ENCODE results near the gene RAB14. TPM values are rescaled to one million over a fixed set of nuclear protein-coding genes. Genes with fewer than 3 reads are reported as not detected.
A peak's percentile ranks its signal among the peaks of the same experiment; 100 is the strongest.

RAB14 gene
- total RNA-seq, 1 experiment from 2014 or later = 49.5 TPM

DNA sequence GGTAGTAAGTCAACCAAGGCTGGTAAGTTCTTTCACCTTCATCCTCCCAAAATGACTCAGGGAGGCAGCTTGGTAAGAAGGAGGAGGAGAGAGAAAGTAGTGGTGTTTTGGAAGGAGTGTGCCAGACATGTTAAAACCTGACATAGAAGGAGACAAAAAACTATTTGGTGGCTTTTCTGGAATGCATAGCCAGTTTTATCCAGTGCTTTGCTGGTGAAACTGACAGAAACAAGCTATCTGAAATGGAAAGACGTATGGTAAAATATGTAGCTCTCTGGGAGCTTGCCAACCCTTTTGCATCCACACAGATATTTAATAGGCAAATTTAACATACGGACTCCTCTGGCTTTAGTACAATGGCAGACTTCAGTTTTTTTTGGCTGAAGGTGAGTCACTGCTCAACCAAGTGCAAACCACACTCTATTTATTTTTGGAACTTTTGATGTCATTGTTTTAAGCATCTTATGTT is 45.4 kb downstream of the RAB14 start:
- Histone ChIP-seq H3K36me3 (ENCODE audit: insufficient read depth, low read length) (peaks cover 69% of the 10 kb centered on the region), H4K20me1 (ENCODE audit: insufficient read depth, low read depth, low read length) (no peaks in the 10 kb centered on the region), H3K4me3 (ENCODE audit: low read length) (peak overlapping the region; percentile 52), H3K79me2 (ENCODE audit: low read length) (peaks cover 42% of the 10 kb centered on the region), H3K9me2 (replicated peaks; ENCODE audit: insufficient read depth, low read length) (no peaks in the 10 kb centered on the region), H3K9me3 (ENCODE audit: low read length) (no peaks in the 10 kb centered on the region), H2AFZ (ENCODE audit: low read length) (no peak overlapping the region), H3K9ac (ENCODE audit: low read length) (peak overlapping the region; percentile 68), H3K4me2 (ENCODE audit: low read depth, low read length, poor library complexity, severe bottlenecking) (peak overlapping the region; percentile 75), H3K27ac (ENCODE audit: low read length) (peak overlapping the region; percentile 93), H3K4me1 (ENCODE audit: low read length) (peaks cover 97% of the 10 kb centered on the region), H3K27me3 (ENCODE audit: low read length) (no peaks in the 10 kb centered on the region)
- DNase-seq = peak; percentile 97

DNA sequence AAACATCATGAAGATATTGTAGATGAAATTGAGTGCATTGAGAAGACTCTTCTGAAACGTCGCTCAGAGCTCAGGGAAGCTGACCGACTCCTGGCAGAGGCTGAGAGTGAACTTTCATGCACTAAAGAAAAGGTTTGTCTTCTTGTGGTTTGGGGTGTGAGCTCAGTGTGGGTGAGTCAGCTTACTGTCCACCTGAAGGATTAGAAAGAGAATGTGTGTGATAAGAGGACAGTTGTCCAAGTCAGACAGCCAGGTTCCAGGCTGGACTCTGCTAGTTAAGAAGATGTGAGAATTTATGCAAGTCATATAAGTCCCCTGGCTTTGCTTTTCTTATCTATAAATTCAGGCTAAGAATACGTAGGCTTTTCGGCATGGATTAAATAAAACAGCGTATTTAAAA is 46.9 kb downstream of the RAB14 start:
- H3K9ac ChIP-seq (ENCODE audit: low read length) = no peak overlapping the region
- H3K4me2 ChIP-seq (ENCODE audit: low read depth, low read length, poor library complexity, severe bottlenecking) = no peak overlapping the region
- peak overlapping the region; percentile 93 for H3K27ac ChIP-seq (ENCODE audit: low read length)
- no peaks in the 10 kb centered on the region for H4K20me1 ChIP-seq (ENCODE audit: insufficient read depth, low read depth, low read length)
- no peaks in the 10 kb centered on the region for H3K9me2 ChIP-seq (replicated peaks; ENCODE audit: insufficient read depth, low read length)
- DNase-seq = no peak
- H3K4me3 ChIP-seq (ENCODE audit: low read length) = no peak overlapping the region
- no peak overlapping the region for H2AFZ ChIP-seq (ENCODE audit: low read length)
- H3K4me1 ChIP-seq (ENCODE audit: low read length) = peaks cover 96% of the 10 kb centered on the region
- H3K79me2 ChIP-seq (ENCODE audit: low read length) = peaks cover 38% of the 10 kb centered on the region
- peaks cover 70% of the 10 kb centered on the region for H3K36me3 ChIP-seq (ENCODE audit: insufficient read depth, low read length)
- H3K9me3 ChIP-seq (ENCODE audit: low read length) = no peaks in the 10 kb centered on the region
- H3K27me3 ChIP-seq (ENCODE audit: low read length) = no peaks in the 10 kb centered on the region

GRCh38 chr9:121153642-121154041 is 48.0 kb downstream of the RAB14 start:
- Histone ChIP-seq H3K4me2 (ENCODE audit: low read depth, low read length, poor library complexity, severe bottlenecking) (no peak overlapping the region), H3K4me1 (ENCODE audit: low read length) (peaks cover 84% of the 10 kb centered on the region), H3K9me2 (replicated peaks; ENCODE audit: insufficient read depth, low read length) (no peaks in the 10 kb centered on the region), H3K36me3 (ENCODE audit: insufficient read depth, low read length) (peaks cover 77% of the 10 kb centered on the region), H2AFZ (ENCODE audit: low read length) (no peak overlapping the region), H3K9ac (ENCODE audit: low read length) (no peak overlapping the region), H3K4me3 (ENCODE audit: low read length) (no peak overlapping the region), H3K9me3 (ENCODE audit: low read length) (no peaks in the 10 kb centered on the region), H4K20me1 (ENCODE audit: insufficient read depth, low read depth, low read length) (no peaks in the 10 kb centered on the region), H3K79me2 (ENCODE audit: low read length) (peaks cover 32% of the 10 kb centered on the region), H3K27me3 (ENCODE audit: low read length) (no peaks in the 10 kb centered on the region), H3K27ac (ENCODE audit: low read length) (peak overlapping the region; percentile 93)
- DNase-seq = no peak

DNA sequence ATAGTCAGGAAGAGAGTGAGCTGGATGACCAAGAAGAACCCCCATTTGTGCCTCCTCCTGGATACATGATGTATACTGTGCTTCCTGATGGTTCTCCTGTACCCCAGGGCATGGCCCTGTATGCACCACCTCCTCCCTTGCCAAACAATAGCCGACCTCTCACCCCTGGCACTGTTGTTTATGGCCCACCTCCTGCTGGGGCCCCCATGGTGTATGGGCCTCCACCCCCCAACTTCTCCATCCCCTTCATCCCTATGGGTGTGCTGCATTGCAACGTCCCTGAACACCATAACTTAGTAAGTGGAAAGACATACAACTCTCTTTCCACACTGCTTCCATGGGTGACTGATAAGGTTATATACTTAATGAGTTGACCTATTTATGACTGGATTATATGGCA is 51.5 kb downstream of the RAB14 start:
- no peak overlapping the region for H3K4me2 ChIP-seq (ENCODE audit: low read depth, low read length, poor library complexity, severe bottlenecking)
- H3K4me3 ChIP-seq (ENCODE audit: low read length) = no peak overlapping the region
- no peaks in the 10 kb centered on the region for H4K20me1 ChIP-seq (ENCODE audit: insufficient read depth, low read depth, low read length)
- no peak overlapping the region for H2AFZ ChIP-seq (ENCODE audit: low read length)
- no peak overlapping the region for H3K27ac ChIP-seq (ENCODE audit: low read length)
- no peaks in the 10 kb centered on the region for H3K9me2 ChIP-seq (replicated peaks; ENCODE audit: insufficient read depth, low read length)
- H3K4me1 ChIP-seq (ENCODE audit: low read length) = peaks cover 51% of the 10 kb centered on the region
- no peaks in the 10 kb centered on the region for H3K9me3 ChIP-seq (ENCODE audit: low read length)
- H3K27me3 ChIP-seq (ENCODE audit: low read length) = no peaks in the 10 kb centered on the region
- peaks cover 18% of the 10 kb centered on the region for H3K79me2 ChIP-seq (ENCODE audit: low read length)
- DNase-seq = no peak
- H3K9ac ChIP-seq (ENCODE audit: low read length) = no peak overlapping the region
- peaks cover 78% of the 10 kb centered on the region for H3K36me3 ChIP-seq (ENCODE audit: insufficient read depth, low read length)

DNA sequence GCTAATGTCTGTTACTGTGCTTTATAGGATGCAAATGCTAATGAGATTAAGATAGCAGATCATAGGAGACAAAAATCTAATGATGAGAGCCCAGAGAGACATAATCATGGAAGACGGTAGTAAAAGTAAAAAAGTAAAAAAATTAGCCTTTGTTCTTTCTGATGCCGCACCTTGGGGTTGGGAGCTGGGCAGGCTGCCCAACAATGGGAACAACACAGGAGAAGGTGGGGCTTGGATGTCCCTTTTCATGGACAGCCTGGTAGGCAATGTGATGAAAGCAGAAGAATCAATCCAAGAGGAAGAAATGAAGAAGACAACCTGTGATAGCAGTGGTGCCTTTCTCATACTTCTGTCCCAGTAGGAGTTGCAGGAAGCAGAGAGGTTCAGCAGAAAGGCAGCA is 57.2 kb downstream of the RAB14 start:
- no peak for DNase-seq
- peaks cover 87% of the 10 kb centered on the region for H3K36me3 ChIP-seq (ENCODE audit: insufficient read depth, low read length)
- H3K4me1 ChIP-seq (ENCODE audit: low read length) = no peaks in the 10 kb centered on the region
- H4K20me1 ChIP-seq (ENCODE audit: insufficient read depth, low read depth, low read length) = no peaks in the 10 kb centered on the region
- no peak overlapping the region for H3K9ac ChIP-seq (ENCODE audit: low read length)
- peaks cover 13% of the 10 kb centered on the region for H3K79me2 ChIP-seq (ENCODE audit: low read length)
- no peak overlapping the region for H2AFZ ChIP-seq (ENCODE audit: low read length)
- no peaks in the 10 kb centered on the region for H3K9me2 ChIP-seq (replicated peaks; ENCODE audit: insufficient read depth, low read length)
- no peak overlapping the region for H3K27ac ChIP-seq (ENCODE audit: low read length)
- no peaks in the 10 kb centered on the region for H3K9me3 ChIP-seq (ENCODE audit: low read length)
- H3K27me3 ChIP-seq (ENCODE audit: low read length) = no peaks in the 10 kb centered on the region
- no peak overlapping the region for H3K4me2 ChIP-seq (ENCODE audit: low read depth, low read length, poor library complexity, severe bottlenecking)
- H3K4me3 ChIP-seq (ENCODE audit: low read length) = no peak overlapping the region

- no peak overlapping the region for H3K4me3 ChIP-seq (ENCODE audit: low read length)
- H3K9ac ChIP-seq (ENCODE audit: low read length) = no peak overlapping the region
- H3K79me2 ChIP-seq (ENCODE audit: low read length) = peaks cover 16% of the 10 kb centered on the region
- no peaks in the 10 kb centered on the region for H3K4me1 ChIP-seq (ENCODE audit: low read length)
- H3K27ac ChIP-seq (ENCODE audit: low read length) = no peak overlapping the region
- DNase-seq = no peak
- no peaks in the 10 kb centered on the region for H4K20me1 ChIP-seq (ENCODE audit: insufficient read depth, low read depth, low read length)
- no peak overlapping the region for H2AFZ ChIP-seq (ENCODE audit: low read length)
- H3K9me2 ChIP-seq (replicated peaks; ENCODE audit: insufficient read depth, low read length) = no peaks in the 10 kb centered on the region
- H3K36me3 ChIP-seq (ENCODE audit: insufficient read depth, low read length) = peaks cover 87% of the 10 kb centered on the region
- H3K9me3 ChIP-seq (ENCODE audit: low read length) = no peaks in the 10 kb centered on the region
- no peak overlapping the region for H3K4me2 ChIP-seq (ENCODE audit: low read depth, low read length, poor library complexity, severe bottlenecking)
- no peaks in the 10 kb centered on the region for H3K27me3 ChIP-seq (ENCODE audit: low read length)
Measured at GRCh38 chr9:121143771-121144170, 57.9 kb downstream of the RAB14 start.

GRCh38 chr9:121141706-121142105 is 60.0 kb downstream of the RAB14 start:
- Histone ChIP-seq H3K27me3 (ENCODE audit: low read length) (no peaks in the 10 kb centered on the region), H3K4me1 (ENCODE audit: low read length) (no peaks in the 10 kb centered on the region), H4K20me1 (ENCODE audit: insufficient read depth, low read depth, low read length) (no peaks in the 10 kb centered on the region), H2AFZ (ENCODE audit: low read length) (no peak overlapping the region), H3K4me2 (ENCODE audit: low read depth, low read length, poor library complexity, severe bottlenecking) (no peak overlapping the region), H3K79me2 (ENCODE audit: low read length) (peaks cover 28% of the 10 kb centered on the region), H3K36me3 (ENCODE audit: insufficient read depth, low read length) (peaks cover 88% of the 10 kb centered on the region), H3K9ac (ENCODE audit: low read length) (no peak overlapping the region), H3K9me3 (ENCODE audit: low read length) (no peaks in the 10 kb centered on the region), H3K27ac (ENCODE audit: low read length) (no peak overlapping the region), H3K9me2 (replicated peaks; ENCODE audit: insufficient read depth, low read length) (no peaks in the 10 kb centered on the region), H3K4me3 (ENCODE audit: low read length) (no peak overlapping the region)
- DNase-seq = no peak

DNA sequence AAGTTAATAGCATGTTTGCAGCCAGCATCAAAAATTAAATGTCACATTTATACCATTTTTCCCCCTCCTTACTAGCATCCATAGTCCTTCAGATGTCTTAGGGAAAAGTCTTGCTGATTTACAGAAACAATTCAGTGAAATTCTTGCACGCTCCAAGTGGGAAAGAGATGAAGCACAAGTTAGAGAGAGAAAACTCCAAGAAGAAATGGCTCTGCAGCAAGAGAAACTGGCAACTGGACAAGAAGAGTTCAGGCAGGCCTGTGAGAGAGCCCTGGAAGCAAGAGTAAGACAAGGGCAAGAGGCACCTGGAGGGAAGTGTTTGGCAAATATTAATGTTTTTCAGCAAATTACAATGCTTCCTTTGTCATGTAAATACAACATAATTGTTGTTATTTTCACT is 60.4 kb downstream of the RAB14 start:
- H3K27ac ChIP-seq (ENCODE audit: low read length) = no peak overlapping the region
- H2AFZ ChIP-seq (ENCODE audit: low read length) = no peak overlapping the region
- H3K79me2 ChIP-seq (ENCODE audit: low read length) = peaks cover 31% of the 10 kb centered on the region
- H3K36me3 ChIP-seq (ENCODE audit: insufficient read depth, low read length) = peaks cover 88% of the 10 kb centered on the region
- H3K4me3 ChIP-seq (ENCODE audit: low read length) = no peak overlapping the region
- no peak for DNase-seq
- no peak overlapping the region for H3K4me2 ChIP-seq (ENCODE audit: low read depth, low read length, poor library complexity, severe bottlenecking)
- no peaks in the 10 kb centered on the region for H3K4me1 ChIP-seq (ENCODE audit: low read length)
- H3K9me3 ChIP-seq (ENCODE audit: low read length) = no peaks in the 10 kb centered on the region
- no peaks in the 10 kb centered on the region for H3K9me2 ChIP-seq (replicated peaks; ENCODE audit: insufficient read depth, low read length)
- no peaks in the 10 kb centered on the region for H3K27me3 ChIP-seq (ENCODE audit: low read length)
- H3K9ac ChIP-seq (ENCODE audit: low read length) = no peak overlapping the region
- no peaks in the 10 kb centered on the region for H4K20me1 ChIP-seq (ENCODE audit: insufficient read depth, low read depth, low read length)

DNA sequence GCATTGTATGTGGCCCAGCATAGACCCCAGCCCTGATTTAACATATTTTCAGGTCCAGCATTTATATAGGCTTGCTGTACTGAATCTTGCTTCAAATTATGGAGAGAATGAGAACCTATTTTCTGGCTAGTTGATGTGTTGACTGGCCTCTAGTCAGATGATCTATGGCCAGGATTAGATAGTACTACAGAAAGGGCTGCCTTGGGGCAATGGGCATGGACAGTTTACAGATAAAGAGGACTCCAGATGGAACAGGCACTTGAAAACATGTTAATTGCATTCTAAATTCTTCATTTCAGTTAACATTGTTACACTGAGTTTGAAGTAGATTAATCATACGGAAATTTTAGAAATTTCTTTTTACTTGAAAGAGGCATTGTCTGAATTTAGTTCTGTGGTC is 61.5 kb downstream of the RAB14 start:
- Histone ChIP-seq H2AFZ (ENCODE audit: low read length) (no peak overlapping the region), H3K79me2 (ENCODE audit: low read length) (peaks cover 37% of the 10 kb centered on the region), H3K36me3 (ENCODE audit: insufficient read depth, low read length) (peaks cover 90% of the 10 kb centered on the region), H3K9me3 (ENCODE audit: low read length) (no peaks in the 10 kb centered on the region), H3K9ac (ENCODE audit: low read length) (no peak overlapping the region), H3K4me2 (ENCODE audit: low read depth, low read length, poor library complexity, severe bottlenecking) (no peak overlapping the region), H3K27ac (ENCODE audit: low read length) (no peak overlapping the region), H3K4me1 (ENCODE audit: low read length) (no peaks in the 10 kb centered on the region), H3K9me2 (replicated peaks; ENCODE audit: insufficient read depth, low read length) (no peaks in the 10 kb centered on the region), H3K27me3 (ENCODE audit: low read length) (no peaks in the 10 kb centered on the region), H3K4me3 (ENCODE audit: low read length) (no peak overlapping the region), H4K20me1 (ENCODE audit: insufficient read depth, low read depth, low read length) (no peaks in the 10 kb centered on the region)
- DNase-seq = no peak
